HEK293T (cell line): ENCODE data around the gene CASP5.

Source experiments
- ARNT ChIP-seq: fragments of 450-650 bp; IDR thresholded peaks from 2 replicates; pipeline ENCODE4 v1.6.1; 2017; ENCODE audit warnings: mild to moderate bottlenecking
- BHLHE40 ChIP-seq: fragments of 450-650 bp; IDR thresholded peaks from 2 replicates; pipeline ENCODE4 v1.6.1; 2016; ENCODE audit warnings: mild to moderate bottlenecking, moderate library complexity, borderline replicate concordance
- ELF4 ChIP-seq: fragments of 450-650 bp; IDR thresholded peaks from 2 replicates; pipeline ENCODE4 v1.6.1; 2017; ENCODE audit warnings: antibody characterized with exemption
- FOXA1 ChIP-seq: fragments of 450-650 bp; IDR thresholded peaks from 2 replicates; pipeline ENCODE4 v1.6.1; 2016; ENCODE audit warnings: mild to moderate bottlenecking
- FOXK2 ChIP-seq: fragments of 450-650 bp; IDR thresholded peaks from 2 replicates; pipeline ENCODE4 v1.6.1; 2016; ENCODE audit warnings: mild to moderate bottlenecking
- FOXM1 ChIP-seq: fragments of 450-650 bp; IDR thresholded peaks from 2 replicates; pipeline ENCODE4 v1.6.1; 2017; ENCODE audit warnings: mild to moderate bottlenecking, borderline replicate concordance
- HDGF ChIP-seq: fragments of 450-650 bp; IDR thresholded peaks from 2 replicates; pipeline ENCODE4 v1.6.1; 2017; ENCODE audit warnings: antibody characterized with exemption, borderline replicate concordance
- L3MBTL2 ChIP-seq: fragments of 450-650 bp; conservative IDR thresholded peaks from 2 replicates; pipeline ENCODE4 v1.6.1; 2016; ENCODE audit warnings: mild to moderate bottlenecking
- LEF1 ChIP-seq: fragments of 450-650 bp; IDR thresholded peaks from 2 replicates; pipeline ENCODE4 v1.6.1; 2017; ENCODE audit warnings: mild to moderate bottlenecking, borderline replicate concordance
- SP1 ChIP-seq: fragments of 450-650 bp; IDR thresholded peaks from 2 replicates; pipeline ENCODE4 v1.6.1; 2017
- SUZ12 ChIP-seq: fragments of 450-650 bp; IDR thresholded peaks from 2 replicates; pipeline ENCODE4 v1.6.1; 2016; ENCODE audit warnings: mild to moderate bottlenecking
- TARDBP ChIP-seq: fragments of 450-650 bp; IDR thresholded peaks from 2 replicates; pipeline ENCODE4 v1.6.1; 2016
- ZNF384 ChIP-seq: fragments of 450-650 bp; IDR thresholded peaks from 2 replicates; pipeline ENCODE4 v1.6.1; 2016
- TF ChIP-seq, protein P1 (sequence below): fragments of 450-650 bp; IDR thresholded peaks from 2 replicates; pipeline ENCODE4 v1.6.1; 2016

DNA sequence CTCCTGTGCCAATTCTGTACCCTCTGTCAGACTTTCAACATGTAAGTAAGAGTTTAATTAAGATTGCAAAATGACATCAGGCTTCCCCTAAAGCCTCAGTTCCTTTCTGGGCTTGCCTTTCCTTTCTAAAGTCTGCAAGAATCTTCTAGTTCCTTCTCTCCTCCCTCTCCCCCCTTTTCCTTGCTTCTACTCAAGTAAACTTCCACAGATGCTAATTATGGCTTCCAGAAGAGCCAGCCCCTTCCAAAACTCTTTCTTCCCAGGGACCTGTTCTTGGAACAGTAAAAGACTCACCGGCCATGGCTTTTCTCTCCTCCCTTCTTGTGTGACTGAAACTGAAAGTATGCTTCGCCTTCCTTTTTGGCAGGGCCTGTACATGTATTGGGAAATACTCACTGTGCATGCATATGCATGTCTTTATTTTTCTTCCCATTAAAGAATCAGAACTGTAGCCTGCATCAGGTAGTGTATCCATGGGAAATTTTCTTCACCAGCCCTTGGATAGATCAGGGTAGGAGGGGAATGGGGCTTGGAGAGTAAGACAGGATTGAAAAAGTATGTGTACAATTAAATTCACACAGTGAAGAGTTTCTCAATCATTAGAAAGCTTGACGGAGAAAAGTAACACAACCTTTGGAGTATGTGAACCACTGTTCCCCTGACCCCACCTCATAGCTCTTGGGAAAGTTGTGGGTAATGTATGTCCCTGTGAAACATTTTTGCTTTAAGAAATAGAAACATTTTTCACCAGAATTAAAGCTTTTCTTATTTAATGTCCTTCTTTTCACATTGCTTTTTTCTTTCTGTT, 12.0 kb upstream of the CASP5 start, which contains the start of gene CASP1:
- TF ChIP-seq SUZ12 = no peak
- no peak for TF ChIP-seq FOXM1
- TF ChIP-seq FOXK2 = no peak
- TF ChIP-seq ELF4 = no peak
- no peak for TF ChIP-seq BHLHE40
- no peak for TF ChIP-seq LEF1
- TF ChIP-seq, protein P1, sequence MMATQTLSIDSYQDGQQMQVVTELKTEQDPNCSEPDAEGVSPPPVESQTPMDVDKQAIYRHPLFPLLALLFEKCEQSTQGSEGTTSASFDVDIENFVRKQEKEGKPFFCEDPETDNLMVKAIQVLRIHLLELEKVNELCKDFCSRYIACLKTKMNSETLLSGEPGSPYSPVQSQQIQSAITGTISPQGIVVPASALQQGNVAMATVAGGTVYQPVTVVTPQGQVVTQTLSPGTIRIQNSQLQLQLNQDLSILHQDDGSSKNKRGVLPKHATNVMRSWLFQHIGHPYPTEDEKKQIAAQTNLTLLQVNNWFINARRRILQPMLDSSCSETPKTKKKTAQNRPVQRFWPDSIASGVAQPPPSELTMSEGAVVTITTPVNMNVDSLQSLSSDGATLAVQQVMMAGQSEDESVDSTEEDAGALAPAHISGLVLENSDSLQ = no peak
- no peak for TF ChIP-seq L3MBTL2
- no peak for TF ChIP-seq SP1
- TF ChIP-seq ARNT = no peak
- no peak for TF ChIP-seq FOXA1
- TF ChIP-seq HDGF = no peak
- TF ChIP-seq TARDBP = no peak
- TF ChIP-seq ZNF384 = no peak
